Gastrocnemius medialis (tissue), 4 donors: ENCODE data around the gene ZNF570. TPM values are rescaled to one million over a fixed set of nuclear protein-coding genes. Genes with fewer than 3 reads are reported as not detected.

Experiments used
- ATAC-seq, 2 donors: fragments of 150-250 bp; one replicate each; pipeline ENCODE4 v1.9.1; 2016
- DNase-seq, 2 donors: peaks; one replicate each; pipeline ENCODE4 v3.0.0-alpha.2; 2019
- H3K27ac ChIP-seq, 4 donors: fragments of 200-600 bp; sonication (generic); 1 replicate in 1 of 4; 2 replicates in 3 of 4; pipeline ENCODE4 v1.5.1; 2016 to 2018; ENCODE audit warnings: mild to moderate bottlenecking in 2 of 4, moderate library complexity in 1 of 4
- H3K27me3 ChIP-seq, 3 donors: fragments of 200-600 bp; sonication (generic) in 2 of 3; 1 replicate in 1 of 3; 2 replicates in 2 of 3; pipeline versions ENCODE4 v1.5.1 to v1.6.0; 2016 to 2019; ENCODE audit warnings: mild to moderate bottlenecking in 1 of 3, moderate library complexity in 1 of 3
- H3K36me3 ChIP-seq, 2 donors: fragments of 200-600 bp; sonication (generic) in 1 of 2; one replicate each; pipeline ENCODE4 v1.5.1; 2017 to 2018
- H3K4me1 ChIP-seq, 2 donors: fragments of 200-600 bp; sonication (generic) in 1 of 2; one replicate each; pipeline ENCODE4 v1.5.1; 2016 to 2017; ENCODE audit warnings: mild to moderate bottlenecking in 2 of 2
- H3K4me3 ChIP-seq, 4 donors: fragments of 200-600 bp; sonication (generic) in 3 of 4; 1 replicate in 1 of 4; 2 replicates in 3 of 4; pipeline ENCODE4 v1.5.1; 2016 to 2019; ENCODE audit warnings: mild to moderate bottlenecking in 2 of 4
- H3K9me3 ChIP-seq, 3 donors: fragments of 200-600 bp; sonication (generic) in 2 of 3; 1 replicate in 1 of 3; 2 replicates in 2 of 3; pipeline ENCODE4 v1.5.1; 2016 to 2019
- POLR2A ChIP-seq, 2 donors: fragments of 450-650 bp; IDR thresholded peaks; one replicate each; pipeline ENCODE4 v1.6.1; 2017; ENCODE audit warnings: antibody characterized with exemption in 2 of 2, mild to moderate bottlenecking in 2 of 2, moderate library complexity in 2 of 2
- in situ Hi-C, 4 donors: fragments of 200-750 bp; cut with MboI; loops; one replicate each; pipeline versions ENCODE4 v1.15.0 to v1.8.0; 2017; ENCODE audit warnings: low sequenced_read_pairs in 4 of 4
- intact Hi-C: fragments of 100-400 bp; cut with DNase I; formaldehyde crosslinking; loops from one replicate; pipeline ENCODE4 v1.15.1; 2023; ENCODE audit warnings: low total_unique reads
- total RNA-seq, 4 donors: library from RNA; depleted of rRNA; stranded (reverse); fragments of >200 nt; gene quantifications; one replicate each; pipeline versions ENCODE4 v1.1.0 to v1.2.3, GENCODE V29; 2016
- TF ChIP-seq, protein P1 (sequence below), 5 experiments: fragments of 450-650 bp in 3 of 5; fragments of 200-600 bp in 2 of 5; sonication (generic) in 2 of 5; IDR thresholded peaks in 4 of 5; conservative IDR thresholded peaks in 1 of 5; 1 replicate in 4 of 5; 2 replicates in 1 of 5; pipeline ENCODE4 v1.5.1; 2016 to 2019; ENCODE audit warnings: antibody characterized with exemption in 5 of 5, mild to moderate bottlenecking in 3 of 5, moderate library complexity in 3 of 5

The ZNF570 gene
- total RNA-seq, 4 donors from 2014 or later: 2.3 to 3.5 (median 2.8) TPM

DNA sequence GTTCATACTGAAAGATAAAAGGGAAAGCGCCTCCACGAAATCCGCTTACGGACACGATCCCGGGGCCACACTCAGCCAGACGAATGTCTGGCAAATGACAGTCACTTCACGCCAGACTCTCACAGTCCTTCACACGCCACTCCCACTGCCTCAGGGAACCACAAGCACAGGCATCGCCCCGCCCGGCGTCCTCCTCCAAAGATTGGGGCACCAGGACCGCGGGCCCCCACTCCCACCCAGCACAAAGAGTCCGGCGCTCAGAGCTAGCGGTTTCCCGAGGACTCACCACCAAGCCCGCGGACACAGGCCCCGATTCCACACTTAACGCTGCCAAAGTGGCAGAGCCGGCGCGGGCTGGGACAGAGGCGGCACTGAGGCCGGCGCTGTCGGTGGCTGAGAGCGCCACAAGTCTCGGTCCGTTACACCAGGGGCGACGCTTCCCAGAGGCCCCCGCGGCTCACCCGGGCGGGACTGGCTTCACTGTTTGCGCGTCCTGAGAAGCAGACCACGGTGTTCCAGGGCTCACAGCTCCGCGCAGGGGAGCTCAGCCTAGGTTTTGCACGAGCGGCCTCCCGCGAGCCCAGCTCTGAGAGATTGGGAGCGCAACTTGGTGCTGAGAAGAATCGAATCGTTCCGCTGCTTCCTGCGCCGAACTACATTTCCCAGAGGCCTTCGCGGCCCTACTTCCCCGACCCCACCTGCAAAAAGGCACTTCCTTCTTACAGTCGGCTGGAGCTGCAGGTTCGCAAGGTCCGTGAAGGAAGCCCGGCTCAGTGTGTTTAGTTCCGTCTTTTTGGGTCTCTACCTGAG lies 2.2 kb upstream of the ZNF570 start, which contains the start of gene ZNF569:
Gene ZNF569 (minus strand): TSS at position 647 of the 810 bp plus-strand sequence. CDS start 22,523 bp downstream, outside the sequence.
- in situ Hi-C loops (loop anchor here in 3 of 4 donors (10.0 to 25.0 kb wide), 4 partner anchors 92 to 632 kb away; partner anchors contain the start of genes ZNF383 (in 1 of the 3), ZNF527 (in 1 of the 3), ZNF585B (in 1 of the 3) and ZNF790 (in 1 of the 3)), intact Hi-C loops (loop anchor here (1.0 to 5.0 kb wide), 15 partner anchors 40 to 938 kb away; partner anchors contain the start of genes ZFP30, ZNF260, ZNF345 and ZNF420)
- peak within 1 kb of the TSS; percentile 87 to 90 (median 88) for H3K4me3 ChIP-seq
- H3K27me3 ChIP-seq: no peaks in the 10 kb centered on the region
- peaks cover 14 to 16% of the 10 kb centered on the region in 2 donors for H3K4me1 ChIP-seq
- DNase-seq (peak; percentile 86 to 89), ATAC-seq (peak; percentile 91 to 92)
- H3K9me3 ChIP-seq: peaks cover 0 to 8% (median under 1%) of the 10 kb centered on the region in 3 donors
- peak within 1 kb of the TSS; percentile 84 to 92 (median 88) for H3K27ac ChIP-seq
- H3K36me3 ChIP-seq: peaks cover 2 to 45% of the 10 kb centered on the region in 2 donors
- TF ChIP-seq, protein P1, sequence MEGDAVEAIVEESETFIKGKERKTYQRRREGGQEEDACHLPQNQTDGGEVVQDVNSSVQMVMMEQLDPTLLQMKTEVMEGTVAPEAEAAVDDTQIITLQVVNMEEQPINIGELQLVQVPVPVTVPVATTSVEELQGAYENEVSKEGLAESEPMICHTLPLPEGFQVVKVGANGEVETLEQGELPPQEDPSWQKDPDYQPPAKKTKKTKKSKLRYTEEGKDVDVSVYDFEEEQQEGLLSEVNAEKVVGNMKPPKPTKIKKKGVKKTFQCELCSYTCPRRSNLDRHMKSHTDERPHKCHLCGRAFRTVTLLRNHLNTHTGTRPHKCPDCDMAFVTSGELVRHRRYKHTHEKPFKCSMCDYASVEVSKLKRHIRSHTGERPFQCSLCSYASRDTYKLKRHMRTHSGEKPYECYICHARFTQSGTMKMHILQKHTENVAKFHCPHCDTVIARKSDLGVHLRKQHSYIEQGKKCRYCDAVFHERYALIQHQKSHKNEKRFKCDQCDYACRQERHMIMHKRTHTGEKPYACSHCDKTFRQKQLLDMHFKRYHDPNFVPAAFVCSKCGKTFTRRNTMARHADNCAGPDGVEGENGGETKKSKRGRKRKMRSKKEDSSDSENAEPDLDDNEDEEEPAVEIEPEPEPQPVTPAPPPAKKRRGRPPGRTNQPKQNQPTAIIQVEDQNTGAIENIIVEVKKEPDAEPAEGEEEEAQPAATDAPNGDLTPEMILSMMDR (IDR thresholded peaks at IDR 0.05 in 4 of 5, conservative IDR thresholded peaks at IDR 0.05 in 1 of 5): peak in 1 of 5 experiments; percentile 16
- TF ChIP-seq POLR2A (IDR thresholded peaks at IDR 0.05): peak; percentile 20 to 28

DNA sequence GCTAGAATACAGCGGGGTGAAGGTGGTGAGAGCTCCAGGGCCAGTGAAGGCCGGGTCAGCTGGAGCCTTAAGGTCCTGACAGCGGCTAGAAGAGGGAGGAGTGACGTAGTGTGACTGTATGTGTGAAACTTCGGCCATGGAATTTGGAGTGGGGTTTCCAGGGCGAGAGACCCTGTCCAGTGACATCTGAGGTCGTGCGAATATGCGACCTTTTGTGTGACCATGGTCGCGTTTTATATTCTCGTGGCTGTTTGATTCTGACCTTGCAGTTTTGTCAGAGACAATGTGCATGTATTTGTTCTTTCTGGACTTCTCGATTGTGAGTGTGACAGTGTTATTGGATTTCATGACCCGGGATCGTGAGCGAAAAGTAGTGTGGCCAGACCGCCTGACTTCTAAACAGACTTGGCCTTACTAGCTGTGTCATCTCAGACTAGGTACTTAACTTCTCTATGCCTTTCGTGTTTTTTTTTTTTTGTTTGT lies 1.5 kb upstream of the ZNF570 start:
- Histone ChIP-seq H3K36me3 (peaks cover 2 to 45% of the 10 kb centered on the region in 2 donors), H3K4me3 (peak overlapping the region; percentile 87 to 90 (median 88)), H3K27me3 (no peaks in the 10 kb centered on the region), H3K9me3 (peaks cover 0 to 6% (median 0%) of the 10 kb centered on the region in 3 donors), H3K27ac (peak overlapping the region; percentile 84 to 92 (median 88)), H3K4me1 (peaks cover 14 to 16% of the 10 kb centered on the region in 2 donors)
- no peak for TF ChIP-seq POLR2A (IDR thresholded peaks at IDR 0.05)
- TF ChIP-seq, protein P1 (IDR thresholded peaks at IDR 0.05 in 4 of 5, conservative IDR thresholded peaks at IDR 0.05 in 1 of 5): no peak
- intact Hi-C loops: loop anchor here (1.0 to 5.0 kb wide), 15 partner anchors 39 to 939 kb away; partner anchors contain the start of genes ZFP30, ZNF260, ZNF345 and ZNF420
- DNase-seq (no peak), ATAC-seq (no peak)
- in situ Hi-C loops: loop anchor here in 3 of 4 donors (10.0 to 25.0 kb wide), 4 partner anchors 93 to 633 kb away; partner anchors contain the start of genes ZNF383 (in 1 of the 3), ZNF527 (in 1 of the 3), ZNF585B (in 1 of the 3) and ZNF790 (in 1 of the 3)

DNA sequence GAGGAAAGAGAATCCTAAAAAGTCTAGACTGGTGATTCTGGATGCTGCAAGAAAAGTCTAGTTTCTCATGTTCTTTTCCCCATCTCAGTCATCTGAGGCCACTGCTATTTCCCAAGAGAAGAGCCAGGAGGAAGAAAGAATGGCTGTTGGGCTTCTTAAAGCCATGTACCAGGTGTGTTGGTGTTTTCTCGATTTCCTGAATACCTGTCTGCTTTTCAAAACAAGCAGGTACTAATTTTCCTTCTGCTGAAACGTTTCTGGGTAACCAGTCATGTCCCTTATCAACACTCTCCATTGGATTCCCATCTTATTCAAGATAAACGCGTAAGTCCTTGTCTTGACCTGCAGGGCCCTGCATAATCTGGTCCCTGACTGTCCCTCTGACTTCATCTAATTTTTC lies 1.1 kb downstream of the ZNF570 start:
- Histone ChIP-seq H3K9me3 (no peaks in the 10 kb centered on the region), H3K36me3 (peaks cover 2 to 40% of the 10 kb centered on the region in 2 donors), H3K27ac (no peak overlapping the region), H3K27me3 (no peaks in the 10 kb centered on the region), H3K4me3 (peak overlapping the region; percentile 73 to 89 (median 88)), H3K4me1 (peaks cover 14 to 16% of the 10 kb centered on the region in 2 donors)
- DNase-seq: no peak
- in situ Hi-C loops (loop anchor here in 1 of 4 donors (25.0 kb wide), 2 partner anchors 133 to 258 kb away; partner anchors contain the start of genes ZNF383 and ZNF585B), intact Hi-C loops (loop anchor here (5.0 kb wide), 1 partner anchor 702 kb away; no protein-coding TSS in a partner anchor)
- TF ChIP-seq, protein P1 (IDR thresholded peaks at IDR 0.05 in 4 of 5, conservative IDR thresholded peaks at IDR 0.05 in 1 of 5): no peak
- no peak for TF ChIP-seq POLR2A (IDR thresholded peaks at IDR 0.05)
- ATAC-seq: no peak

DNA sequence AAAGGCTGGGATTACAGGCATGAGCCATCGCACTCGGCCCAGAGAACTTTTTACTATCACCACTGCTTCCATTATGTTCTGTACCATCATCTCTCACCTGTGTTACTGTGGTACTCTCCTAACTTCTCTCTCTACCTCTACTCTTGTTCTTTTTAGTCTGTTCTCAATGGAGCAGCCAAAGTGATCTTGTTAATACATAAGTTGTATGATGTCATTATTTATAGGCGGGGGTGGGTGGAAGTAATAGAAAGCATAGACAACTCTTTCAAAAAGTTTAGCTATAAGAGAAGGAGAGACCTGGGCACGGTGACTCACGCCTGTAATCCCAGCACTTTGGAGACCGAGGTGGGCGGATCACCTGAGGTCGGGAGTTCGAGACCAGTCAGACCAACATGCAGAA lies 3.0 kb downstream of the ZNF570 start:
- TF ChIP-seq, protein P1 (IDR thresholded peaks at IDR 0.05 in 4 of 5, conservative IDR thresholded peaks at IDR 0.05 in 1 of 5): no peak
- no peak for TF ChIP-seq POLR2A (IDR thresholded peaks at IDR 0.05)
- no peak for ATAC-seq
- Histone ChIP-seq H3K27ac (no peak overlapping the region), H3K9me3 (no peaks in the 10 kb centered on the region), H3K36me3 (peaks cover 4 to 58% of the 10 kb centered on the region in 2 donors), H3K4me3 (no peak overlapping the region), H3K4me1 (peaks cover 7 to 11% of the 10 kb centered on the region in 2 donors), H3K27me3 (no peaks in the 10 kb centered on the region)
- intact Hi-C loops (loop anchor here (5.0 kb wide), 1 partner anchor 700 kb away; no protein-coding TSS in a partner anchor), in situ Hi-C loops (loop anchor here in 1 of 4 donors (25.0 kb wide), 2 partner anchors 135 to 260 kb away; partner anchors contain the start of genes ZNF383 and ZNF585B)
- no peak for DNase-seq
